ENCODE data around the gene MAN1C1.

The MAN1C1 gene

GRCh38 chr1:25821630-25822091, 205.1 kb downstream of the MAN1C1 start:
- no peak for DNase-seq

GRCh38 chr1:25825605-25826004, 209.0 kb downstream of the MAN1C1 start:
- DNase-seq, result no peak

- DNase-seq, result no peak
These were observed 210.0 kb downstream of the MAN1C1 start for GRCh38 chr1:25826571-25826970.

- no peak for DNase-seq
These were observed 211.9 kb downstream of the MAN1C1 start for GRCh38 chr1:25828491-25828890.

- no peak for DNase-seq
These were observed 212.5 kb downstream of the MAN1C1 start for GRCh38 chr1:25829046-25829445.

- DNase-seq, result no peak
These were observed 215.1 kb downstream of the MAN1C1 start for GRCh38 chr1:25831569-25832196.

GRCh38 chr1:25832336-25833037, 215.9 kb downstream of the MAN1C1 start:
- no peak for DNase-seq

GRCh38 chr1:25833158-25833557, 216.6 kb downstream of the MAN1C1 start:
- no peak for DNase-seq

All from NCI-H2227 treated with DMSO at 0.1 percent for 48 hours (cell line).